ENCODE data around the gene IGFN1.
"Not testable (repeated sequence)": the region's sequence is repeated elsewhere in the genome, so short reads cannot be mapped to it uniquely, and the experiment has no call there.

IGFN1 gene

DNA sequence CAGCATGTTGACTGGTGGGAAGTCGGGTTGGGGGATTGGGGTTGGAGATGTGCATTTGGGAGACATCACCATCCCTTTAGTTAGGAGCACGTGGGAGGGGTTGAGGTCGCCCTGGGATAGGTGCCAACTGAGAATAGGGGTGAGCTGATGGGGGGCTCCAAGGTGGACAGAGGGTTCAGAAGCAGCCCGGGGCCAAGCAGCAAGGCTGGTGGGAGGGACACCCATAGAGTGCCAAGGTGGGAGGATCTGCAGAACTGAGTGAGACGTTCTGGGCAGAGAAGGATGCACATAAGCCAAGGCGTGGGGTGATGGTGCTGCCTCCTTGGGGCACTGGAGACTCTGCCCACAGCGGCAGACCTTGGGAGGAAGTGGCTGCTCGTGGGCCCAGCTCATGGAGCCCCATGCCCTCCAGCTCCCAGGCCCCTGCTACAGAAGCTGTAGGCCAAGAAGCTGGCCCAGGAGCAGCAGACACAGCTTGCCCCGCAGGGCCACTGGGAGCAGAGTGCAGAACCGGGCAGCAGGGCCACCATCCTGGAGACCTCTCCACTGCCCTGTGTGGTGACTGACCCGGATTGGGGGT is 61.3 kb downstream of the IGFN1 start:
- DNase-seq: no peak

DNA sequence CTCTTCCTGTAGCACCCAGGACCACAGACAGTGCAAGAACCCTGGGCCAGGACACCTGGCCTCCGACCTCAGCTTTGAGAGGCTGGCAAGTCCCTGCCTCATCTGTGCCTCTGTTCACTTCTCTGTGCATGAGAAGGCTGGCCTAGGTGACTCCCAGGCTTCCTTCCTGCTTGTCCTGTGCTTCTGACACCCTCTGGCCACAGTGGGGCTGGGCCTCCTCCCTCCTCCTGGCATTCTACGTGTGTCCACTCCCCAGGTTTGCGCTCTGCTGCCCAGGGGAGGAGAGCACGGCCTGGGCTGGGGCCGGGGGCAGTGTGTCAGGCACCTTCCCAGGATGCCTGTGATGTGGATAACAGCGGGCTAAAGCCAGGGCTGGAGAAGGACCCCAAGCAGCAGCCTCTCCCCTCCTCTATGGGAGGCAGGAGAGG is 62.3 kb downstream of the IGFN1 start:
- DNase-seq: no peak

DNA sequence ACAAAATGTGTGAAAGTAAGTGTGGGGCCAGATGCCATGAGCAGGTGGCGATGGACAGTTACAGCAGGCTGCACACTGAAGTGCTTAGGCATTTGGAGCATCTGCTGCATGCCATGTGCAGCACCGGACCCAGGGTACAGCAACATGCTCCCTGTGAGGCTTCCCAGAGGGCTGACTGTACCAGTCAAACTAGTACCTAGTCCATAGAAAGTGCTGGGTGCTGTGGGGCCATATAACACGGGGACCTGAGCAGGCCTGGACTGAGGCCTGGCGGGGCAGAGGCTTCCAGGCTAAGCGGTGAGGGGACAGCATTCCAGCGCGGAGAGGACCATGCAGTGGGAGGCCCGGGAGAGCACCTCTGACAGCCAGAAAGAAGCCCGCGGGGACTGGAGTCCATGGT is 62.8 kb downstream of the IGFN1 start:
- DNase-seq: no peak

DNA sequence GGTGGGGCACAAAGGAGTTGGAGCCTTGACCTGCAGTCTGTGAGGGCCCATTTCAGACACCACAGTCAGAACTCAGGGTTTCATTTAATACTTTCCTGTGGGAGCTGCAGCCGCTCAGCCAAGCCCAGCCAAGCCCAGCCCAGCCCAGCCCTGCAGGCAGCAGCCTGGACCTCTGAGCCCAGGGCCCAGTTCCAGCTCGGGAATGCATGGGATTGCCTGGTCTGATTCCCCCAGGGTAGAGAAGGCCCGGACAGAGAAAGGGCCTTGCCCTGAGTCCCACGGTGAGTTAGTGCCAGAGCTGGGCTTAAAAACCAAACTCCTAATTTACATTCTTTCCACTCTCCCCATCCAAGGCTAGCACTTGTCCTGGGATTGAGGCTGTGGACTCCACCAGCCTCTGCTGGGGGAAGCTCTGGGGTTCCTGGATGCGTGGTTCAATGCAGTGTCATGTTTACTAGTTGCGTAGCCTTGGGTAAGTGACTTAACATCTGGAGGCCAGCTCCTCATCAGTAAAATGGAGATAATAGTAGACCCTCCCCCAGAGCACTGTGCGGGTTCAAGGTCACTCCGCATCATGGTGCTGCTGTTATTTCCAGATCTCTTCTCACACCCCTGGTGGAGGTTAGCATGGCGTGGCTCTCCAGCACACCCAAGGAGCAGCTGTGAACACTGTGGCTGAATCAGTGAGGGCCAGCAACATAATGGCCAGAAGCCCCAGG is 63.4 kb downstream of the IGFN1 start:
- no peak for DNase-seq

DNA sequence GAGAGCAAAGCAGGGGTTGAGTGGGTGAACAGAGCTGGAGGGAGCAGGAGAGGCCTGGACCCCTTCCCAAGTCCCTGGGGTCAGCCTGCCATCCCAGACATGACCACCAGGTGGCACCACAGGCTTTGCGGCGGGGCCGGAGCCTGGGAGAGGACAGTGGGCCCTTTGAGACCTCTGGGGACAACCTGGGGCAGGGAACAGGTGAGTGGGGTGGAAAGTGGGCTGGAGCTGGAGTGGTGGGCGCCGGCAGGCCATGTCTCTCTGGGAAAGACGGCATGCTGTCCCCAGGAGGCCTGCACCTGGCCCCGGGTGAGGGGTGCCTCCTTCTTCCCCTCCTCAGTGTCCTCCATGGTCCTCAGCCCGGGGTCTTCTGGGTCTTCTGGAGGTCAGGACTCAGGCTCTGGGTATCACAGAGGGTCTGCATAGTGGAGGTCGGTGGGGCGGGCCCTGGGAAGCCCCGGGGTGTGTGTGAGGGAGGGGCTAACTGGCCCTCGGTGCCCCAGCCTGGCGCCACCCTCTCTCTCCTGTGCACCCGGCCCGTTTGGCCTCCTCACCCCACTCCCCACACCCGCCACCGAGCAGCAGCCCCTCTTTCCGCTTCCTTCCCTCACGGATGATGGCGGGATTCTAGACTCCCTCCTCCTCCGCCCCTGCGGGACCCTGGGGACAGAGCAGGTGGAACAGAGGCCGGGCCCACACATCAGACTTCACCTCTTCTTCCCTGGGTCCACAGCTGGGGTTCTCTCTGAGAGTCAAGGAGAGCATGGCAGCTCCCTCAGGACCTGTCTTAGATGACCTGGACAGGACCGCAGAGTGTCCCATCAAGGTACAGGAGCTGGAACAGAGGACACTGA is 64.2 kb downstream of the IGFN1 start:
- peak; percentile 49 for DNase-seq

DNA sequence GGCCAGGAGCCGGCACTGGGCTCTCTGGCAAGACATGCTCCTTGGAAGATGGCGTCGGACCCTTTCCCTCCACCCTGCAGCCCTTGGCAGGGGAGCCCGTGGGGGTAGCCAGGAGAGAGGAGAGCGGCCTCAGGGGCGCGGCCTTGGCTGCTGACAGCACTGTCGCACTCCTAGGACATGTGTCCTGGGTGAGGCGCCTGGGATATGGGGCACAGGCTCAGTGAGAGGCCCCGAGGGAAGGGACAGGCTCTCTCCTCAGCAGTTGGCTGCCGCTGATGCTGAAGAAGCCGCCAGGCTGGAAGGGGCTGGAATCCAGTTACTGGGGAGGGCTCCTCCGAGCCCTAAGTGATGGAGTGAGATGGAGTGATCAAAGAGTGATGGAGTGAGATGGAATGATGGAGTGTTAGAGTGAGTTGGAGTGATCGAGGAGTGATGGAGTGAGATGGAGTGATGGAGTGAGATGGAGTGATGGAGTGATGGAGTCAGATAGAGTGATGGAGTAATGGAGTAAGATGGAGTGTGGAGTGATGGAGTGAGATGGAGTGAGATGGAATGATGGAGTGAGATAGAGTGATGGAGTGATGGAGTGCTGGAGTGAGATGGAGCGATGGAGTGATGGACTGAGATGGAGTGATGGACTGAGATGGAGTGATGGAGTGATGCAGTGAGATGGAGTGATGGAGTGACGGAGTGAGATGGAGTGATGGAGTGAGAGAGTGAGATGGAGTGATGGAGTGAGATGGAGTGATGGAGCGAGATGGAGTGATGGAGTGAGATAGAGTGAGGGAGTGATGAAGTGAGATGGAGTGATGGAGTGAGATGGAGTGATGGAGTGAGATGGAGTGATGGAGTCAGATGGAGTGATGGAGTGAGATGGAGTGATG is 65.1 kb downstream of the IGFN1 start:
- no peak for DNase-seq

DNA sequence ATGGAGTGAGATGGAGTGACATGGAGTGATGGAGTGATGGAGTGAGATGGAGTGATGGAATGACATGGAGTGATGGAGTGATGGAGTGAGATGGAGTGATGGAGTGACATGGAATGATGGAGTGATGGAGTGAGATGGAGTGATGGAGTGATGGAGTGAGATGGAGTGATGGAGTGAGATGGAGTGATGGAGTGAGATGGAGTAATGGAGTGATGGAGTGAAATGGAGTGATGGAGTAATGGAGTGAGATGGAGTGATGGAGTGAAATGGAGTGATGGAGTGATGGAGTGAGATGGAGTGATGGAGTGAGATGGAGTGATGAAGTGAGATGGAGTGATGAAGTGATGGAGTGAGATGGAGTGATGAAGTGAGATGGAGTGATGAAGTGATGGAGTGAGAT is 67.5 kb downstream of the IGFN1 start:
- not testable (repeated sequence) for DNase-seq

DNA sequence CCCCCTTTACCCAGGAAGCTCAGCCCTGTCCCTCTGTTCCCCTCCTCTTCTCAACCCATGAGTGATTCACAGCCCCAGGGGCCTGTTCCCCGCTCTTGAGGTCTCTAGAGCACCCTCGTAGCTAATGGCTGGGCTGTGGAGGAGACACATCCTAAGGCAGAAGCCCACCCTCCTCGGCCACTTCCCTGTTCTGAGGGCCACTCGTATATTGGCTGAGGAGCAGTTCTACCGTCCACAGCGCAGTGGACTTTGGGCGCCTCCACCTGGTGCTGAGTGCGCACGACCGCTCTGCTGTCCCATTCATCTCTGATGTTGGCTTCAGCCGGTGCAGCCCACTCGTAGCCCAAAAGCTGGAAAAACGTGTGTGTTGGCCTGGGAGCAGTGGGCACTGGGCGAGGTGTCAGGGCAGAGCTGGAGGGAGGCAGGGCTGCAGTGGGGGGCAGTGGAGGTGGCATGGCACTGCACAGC is 68.2 kb downstream of the IGFN1 start:
- DNase-seq: no peak

DNA sequence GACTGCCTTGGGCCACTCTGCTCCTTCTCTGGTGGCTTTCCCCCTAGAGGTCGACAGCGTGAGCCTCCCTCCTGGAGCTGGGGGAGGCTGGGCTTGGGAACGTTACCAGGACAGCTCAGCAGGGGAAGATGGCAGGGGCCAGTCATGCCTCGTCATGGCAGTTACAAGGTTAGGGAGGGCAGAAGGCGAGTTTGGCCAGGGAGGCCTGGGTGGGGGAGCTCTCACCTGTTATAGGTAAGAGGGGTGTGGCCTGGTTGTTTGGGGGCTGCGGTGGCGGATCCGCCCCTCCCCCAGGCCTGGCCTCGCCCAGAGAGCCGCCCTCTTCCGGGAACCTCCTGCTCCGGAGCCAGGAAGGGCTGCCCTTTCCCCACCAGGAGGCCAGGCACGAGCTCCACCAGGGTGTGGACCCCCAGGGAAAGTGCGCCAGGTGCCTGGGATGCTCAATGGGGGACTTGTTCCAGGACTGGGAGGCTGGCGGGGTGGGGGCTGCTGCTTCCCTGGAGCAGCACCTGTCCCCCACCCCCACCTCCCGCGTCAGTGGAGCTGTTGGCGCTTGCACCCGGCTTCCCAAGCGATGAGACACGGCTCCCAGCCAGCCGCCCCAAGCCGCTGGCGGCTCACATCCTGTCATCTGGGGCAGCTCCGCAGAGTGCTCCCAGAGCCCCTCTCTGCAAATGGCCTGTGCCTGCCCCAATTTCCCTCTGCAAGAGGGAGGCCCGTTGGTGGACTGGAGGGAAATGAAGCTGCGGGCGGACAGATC is 69.0 kb downstream of the IGFN1 start:
- DNase-seq: no peak

DNA sequence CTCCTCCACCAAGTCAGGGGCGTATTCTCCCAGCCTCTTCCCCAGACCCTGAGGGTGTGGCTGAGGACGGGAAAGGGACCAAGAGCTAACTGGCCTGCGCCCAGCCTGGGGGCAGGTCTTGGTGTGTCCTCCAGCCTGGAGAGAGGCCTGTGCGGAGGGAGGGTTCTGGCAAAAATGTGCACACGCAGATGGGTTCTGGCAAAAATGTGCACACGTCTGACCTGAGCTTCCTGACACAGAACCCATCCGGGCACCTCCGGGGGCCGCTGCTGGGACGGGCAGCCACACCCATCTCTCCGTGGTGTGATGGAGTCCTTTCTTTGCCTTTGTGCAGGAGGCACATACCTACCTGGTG is 69.6 kb downstream of the IGFN1 start:
- no peak for DNase-seq

DNA sequence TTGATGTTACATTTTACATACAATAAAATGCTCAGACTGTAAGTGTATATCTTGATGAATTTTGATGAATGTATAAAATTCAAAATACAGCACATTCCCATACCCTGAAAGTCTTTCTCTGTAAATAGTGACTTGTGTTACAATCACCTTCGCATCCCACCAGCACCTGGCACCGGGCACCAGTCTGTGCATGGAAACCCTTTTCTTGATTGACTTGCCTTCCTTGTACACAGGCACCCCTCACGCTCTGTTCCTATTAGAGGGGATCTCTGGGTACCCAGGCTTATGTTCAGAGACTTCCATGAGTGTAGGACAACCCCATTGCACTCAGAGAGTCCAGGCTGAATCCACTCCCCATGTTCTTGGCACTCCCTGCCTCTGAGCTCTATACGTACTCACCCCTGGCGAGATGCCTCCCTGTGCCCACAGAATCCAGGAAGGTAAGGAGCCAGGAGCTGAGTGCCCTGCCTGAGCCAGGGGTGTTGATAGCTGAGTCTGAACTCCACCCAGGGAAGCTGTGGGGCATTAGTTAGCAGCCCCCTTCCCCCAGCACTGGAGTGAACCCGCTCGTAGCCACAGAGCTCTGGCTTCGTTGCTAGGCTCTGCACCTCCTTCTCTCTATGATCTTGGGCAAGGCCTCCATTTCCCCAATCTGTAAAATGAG is 70.2 kb downstream of the IGFN1 start:
- no peak for DNase-seq

DNA sequence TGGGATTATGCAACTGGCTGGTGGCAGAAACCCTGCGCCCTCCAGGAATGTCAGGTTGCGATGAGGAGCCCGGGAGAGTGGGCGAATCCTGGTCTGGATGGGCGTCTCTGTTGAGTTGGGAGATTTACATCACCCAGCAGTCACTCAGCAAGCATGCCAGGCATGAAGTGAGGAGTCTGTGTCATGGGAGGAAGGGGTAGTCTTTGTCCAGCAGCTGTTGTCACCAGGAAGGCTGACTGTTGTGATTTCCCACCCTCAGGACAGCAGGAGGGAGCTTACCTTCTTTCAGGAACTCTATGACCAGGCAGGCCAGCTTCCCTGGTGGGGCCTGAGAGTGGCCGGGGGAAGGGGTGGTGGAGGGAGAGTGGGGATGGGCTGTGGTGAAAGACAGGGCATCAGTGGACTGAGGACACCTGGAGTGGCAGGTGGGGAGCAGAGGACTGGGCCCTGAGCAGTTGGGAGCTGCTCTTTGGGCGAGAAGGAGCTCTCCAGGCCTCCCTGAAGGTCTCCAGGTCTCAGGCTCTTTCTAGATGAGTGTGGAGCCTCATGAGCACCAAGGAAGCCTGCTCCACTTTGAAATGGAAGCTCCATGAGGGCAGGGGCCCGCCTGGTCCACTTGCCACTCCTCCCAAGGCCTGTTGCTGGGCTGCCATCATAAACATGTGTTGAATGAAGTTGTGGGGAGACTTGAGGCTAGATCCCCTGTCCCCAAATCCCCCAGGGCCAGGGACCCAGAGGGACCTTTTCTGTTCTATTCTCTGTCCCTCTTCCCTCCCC is 71.3 kb downstream of the IGFN1 start:
- DNase-seq: no peak

DNA sequence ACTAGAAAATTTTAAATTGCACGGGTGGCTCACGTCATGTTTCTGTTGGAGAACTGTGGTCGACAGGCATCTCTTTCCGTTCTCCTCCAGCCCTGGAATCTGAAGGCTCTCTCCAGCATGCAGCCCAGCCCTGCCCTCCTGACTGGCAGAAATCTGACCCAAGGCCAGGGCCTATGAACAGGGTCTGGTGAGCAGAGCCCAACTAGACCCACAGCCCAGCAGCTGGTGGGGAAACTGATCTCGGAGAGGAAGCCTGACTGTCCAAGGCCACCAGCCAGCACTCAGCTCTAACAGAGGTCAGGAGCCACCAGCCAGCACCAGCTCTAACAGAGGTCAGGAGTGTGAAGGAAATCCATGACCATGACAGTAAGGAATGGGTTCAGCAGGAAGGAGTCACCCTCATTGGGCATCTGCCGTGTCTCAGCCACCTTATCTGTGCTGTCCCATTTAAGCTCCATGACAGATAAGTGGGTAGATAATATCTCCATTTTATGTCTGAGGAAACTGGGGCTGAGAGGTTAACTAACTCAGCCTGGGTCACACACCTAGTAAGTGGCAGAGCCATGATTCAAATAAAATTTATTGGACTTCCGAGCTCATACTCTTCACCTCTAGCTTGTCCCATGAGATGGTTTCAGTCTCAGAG is 72.5 kb downstream of the IGFN1 start:
- no peak for DNase-seq

DNA sequence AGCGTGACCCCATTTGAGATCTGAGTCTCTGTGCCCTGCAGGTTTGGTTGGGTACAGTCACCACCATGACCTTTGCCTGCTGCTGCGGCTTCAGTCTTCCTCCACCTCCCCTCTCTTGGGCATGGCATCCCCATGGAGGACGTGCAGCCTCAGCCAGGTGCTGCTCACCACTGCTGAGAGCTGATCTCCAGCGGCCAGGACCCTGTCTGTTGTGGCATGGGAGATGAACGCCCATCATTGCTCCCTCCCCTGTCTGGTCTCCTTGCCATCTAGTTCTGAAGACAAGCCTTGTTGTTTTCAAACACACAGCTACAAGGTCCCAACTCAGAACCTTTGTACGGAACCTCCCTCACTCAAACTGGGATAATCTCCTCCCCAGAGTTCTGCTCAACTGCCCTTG is 73.4 kb downstream of the IGFN1 start:
- DNase-seq: no peak

DNA sequence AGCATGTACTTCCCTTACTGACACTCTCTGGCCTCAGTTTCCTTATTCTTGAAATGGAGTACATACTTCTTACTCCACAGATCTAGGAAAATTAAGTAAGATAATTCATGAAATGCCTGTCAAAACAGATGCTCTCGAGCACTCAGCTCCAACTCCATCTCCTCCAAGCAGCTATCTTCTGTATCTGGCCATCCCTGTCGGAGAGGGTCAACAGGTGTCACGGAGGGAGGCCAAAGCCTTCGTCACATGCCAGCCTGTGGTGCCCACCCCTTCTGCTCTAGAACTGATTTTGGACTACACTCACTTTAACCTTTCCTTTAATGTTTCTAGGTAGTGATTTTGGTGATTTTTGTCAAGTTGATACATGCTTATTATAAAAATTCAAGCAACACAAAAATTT is 73.9 kb downstream of the IGFN1 start:
- no peak for DNase-seq

DNA sequence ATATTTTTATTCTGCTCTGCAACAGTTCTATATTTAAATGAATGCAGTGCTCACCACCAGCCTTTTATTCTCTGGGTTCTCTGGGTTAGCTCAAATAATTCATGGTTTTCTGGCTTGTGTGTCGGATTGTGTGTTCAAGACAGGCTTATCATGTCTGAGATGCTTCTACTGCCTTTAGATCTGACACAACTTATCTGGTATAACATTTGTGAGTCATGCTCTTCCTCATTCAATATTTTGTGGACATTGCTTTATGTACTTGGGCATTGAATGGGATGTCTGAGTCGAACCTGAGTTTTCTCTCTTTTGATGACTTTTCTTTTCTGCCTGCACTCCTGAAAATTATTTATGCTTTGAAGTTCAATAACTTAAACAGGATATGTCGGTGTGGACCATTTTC is 75.1 kb downstream of the IGFN1 start:
- DNase-seq: no peak

DNA sequence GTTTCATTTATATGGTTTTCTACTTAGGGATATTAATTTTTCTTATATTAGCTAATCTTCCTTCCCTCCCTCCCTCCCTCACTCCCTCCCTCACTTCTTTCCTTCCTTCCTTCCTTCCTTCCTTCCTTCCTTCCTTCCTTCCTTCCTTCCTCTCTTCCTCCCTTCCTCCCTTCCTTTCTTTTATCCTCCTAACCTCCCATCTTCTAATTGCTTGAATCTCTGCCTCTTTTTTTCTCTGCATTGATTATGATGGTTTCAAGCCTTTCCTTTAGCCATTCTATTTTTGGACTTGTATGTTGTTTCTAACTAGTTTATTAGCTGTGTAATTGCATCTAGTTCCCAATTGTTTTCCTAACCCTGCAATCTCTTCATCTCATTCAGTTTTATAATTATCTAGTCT is 75.7 kb downstream of the IGFN1 start:
- DNase-seq: no peak

DNA sequence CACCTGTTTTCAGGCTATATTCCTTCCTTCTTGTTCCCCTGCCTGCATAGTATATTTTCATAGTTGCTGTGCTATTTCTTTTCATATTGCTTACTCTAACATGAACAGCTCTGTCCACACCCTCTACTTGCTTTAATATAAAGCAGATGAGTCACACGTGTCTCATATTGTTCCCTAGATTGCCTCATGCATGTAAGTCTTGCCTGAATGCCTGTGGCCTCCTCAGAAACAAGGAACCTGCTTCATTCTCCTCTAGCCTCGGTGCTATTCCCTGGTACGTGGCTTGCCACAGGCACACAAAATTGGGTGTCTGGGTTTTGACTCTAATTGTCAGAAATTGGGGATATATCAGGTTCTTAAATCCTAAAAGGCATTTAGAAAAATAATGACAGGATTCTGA is 76.2 kb downstream of the IGFN1 start:
- DNase-seq: no peak

DNA sequence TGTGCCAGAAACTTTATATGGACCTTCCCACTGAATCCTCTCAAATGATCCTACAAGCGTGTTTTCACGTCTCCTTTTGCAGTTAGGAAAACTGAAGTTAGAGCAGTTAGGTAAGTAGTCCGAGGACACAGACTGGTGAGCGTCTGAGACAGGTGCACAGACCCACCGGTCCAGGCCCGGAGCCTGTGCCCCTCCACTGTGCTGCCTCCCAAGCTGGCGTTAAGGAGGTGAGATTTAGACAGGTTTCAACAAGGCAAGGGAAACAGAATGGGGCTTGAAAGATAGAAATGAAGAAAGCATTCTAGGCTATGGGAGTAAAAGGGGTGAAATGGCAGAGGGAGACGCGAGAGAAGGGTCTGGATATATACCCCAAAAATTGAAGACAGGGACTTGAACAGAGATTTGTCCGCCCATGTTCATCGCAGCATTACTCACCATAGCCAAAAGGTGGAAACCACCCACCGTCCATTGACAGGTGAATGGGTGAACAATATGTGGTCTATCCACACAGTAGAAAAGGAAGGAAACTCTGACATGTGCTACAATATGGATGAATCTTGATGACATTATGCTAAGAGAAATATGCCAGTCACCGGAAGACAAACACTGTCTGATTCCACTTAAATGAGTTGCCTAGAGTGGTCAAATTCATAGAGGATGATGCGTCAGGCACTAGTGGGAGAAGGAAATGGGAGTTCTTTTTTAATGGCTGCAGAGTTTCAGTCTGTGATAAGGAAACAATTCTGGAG is 77.0 kb downstream of the IGFN1 start:
- DNase-seq: no peak

Measured in NCI-H1048 (cell line).